CD4-positive, alpha-beta T cell (primary cell): ENCODE results near the gene DPH1. TPM values are rescaled to one million over a fixed set of nuclear protein-coding genes. Genes with fewer than 3 reads are reported as not detected.

Experiments
- ATAC-seq: fragments of 200-7000 bp; cut with Tn5 transposase; one replicate; pipeline ENCODE4 v1.10.0; 2022; ENCODE audit warnings: mild to moderate bottlenecking; ENCODE audit not compliant: poor library complexity
- CTCF ChIA-PET: fragments of 350-600 bp; sonication (Branson Sonifier 250); formaldehyde crosslinking; loops from one replicate; lab custom pipeline; 2021; ENCODE audit warnings: antibody characterized with exemption, inconsistent platforms; lab: Charles Lee
- POLR2A ChIA-PET: fragments of 350-600 bp; sonication (Branson Sonifier 250); formaldehyde crosslinking; loops from one replicate; lab custom pipeline; 2021; ENCODE audit warnings: antibody characterized with exemption, inconsistent platforms; lab: Charles Lee
- DNase-seq, 14 experiments: peaks; one replicate each; pipeline ENCODE4 v3.0.0-alpha.2; 2013 to 2020; ENCODE audit warnings: mixed read lengths in 2 of 14
- H3K27ac ChIP-seq, 2 donors: one replicate each; pipeline versions ENCODE4 v1.5.1 to v1.7.0; 2013; ENCODE audit warnings: low read length in 2 of 2, low read depth in 1 of 2, mild to moderate bottlenecking in 1 of 2
- H3K27me3 ChIP-seq, 2 experiments: 1 replicate in 1 of 2; 2 replicates in 1 of 2; pipeline versions ENCODE4 v1.6.1 to v1.7.0; 2013; ENCODE audit warnings: low read length in 2 of 2, control low read depth in 1 of 2, mild to moderate bottlenecking in 1 of 2, moderate library complexity in 1 of 2; ENCODE audit not compliant: insufficient read depth in 2 of 2, control insufficient read depth in 1 of 2
- H3K36me3 ChIP-seq: one replicate; pipeline ENCODE4 v1.6.1; 2013; ENCODE audit warnings: low read length, control low read depth; ENCODE audit not compliant: insufficient read depth
- H3K4me1 ChIP-seq: one replicate; pipeline ENCODE4 v1.6.1; 2013; ENCODE audit warnings: low read length, control low read depth; ENCODE audit not compliant: insufficient read depth
- H3K4me3 ChIP-seq: one replicate; pipeline ENCODE4 v1.5.1; 2013; ENCODE audit warnings: mild to moderate bottlenecking, low read length, moderate library complexity
- H3K9me3 ChIP-seq, 2 experiments: 1 replicate in 1 of 2; 2 replicates in 1 of 2; pipeline versions ENCODE4 v1.6.1 to v1.7.0; 2013; ENCODE audit warnings: low read length in 2 of 2, mild to moderate bottlenecking in 2 of 2, control low read depth in 1 of 2, moderate library complexity in 1 of 2; ENCODE audit not compliant: control insufficient read depth in 1 of 2, insufficient read depth in 1 of 2
- H3K27ac Mint-ChIP-seq: one replicate; pipeline ENCODE4 v1.8.0; 2020; ENCODE audit warnings: mixed read lengths
- H3K27me3 Mint-ChIP-seq: one replicate; pipeline ENCODE4 v1.8.0; 2021; ENCODE audit warnings: mixed read lengths
- H3K36me3 Mint-ChIP-seq: one replicate; pipeline ENCODE4 v1.8.0; 2021; ENCODE audit warnings: low read depth, mixed read lengths
- H3K4me1 Mint-ChIP-seq: one replicate; pipeline ENCODE4 v1.8.0; 2021; ENCODE audit warnings: low read depth, mixed read lengths
- H3K4me3 Mint-ChIP-seq: one replicate; pipeline ENCODE4 v1.8.0; 2020; ENCODE audit warnings: mild to moderate bottlenecking, mixed read lengths
- H3K9me3 Mint-ChIP-seq: one replicate; pipeline ENCODE4 v1.8.0; 2020; ENCODE audit warnings: mixed read lengths
- CTCF ChIP-seq: fragments of 200-600 bp; IDR thresholded peaks from one replicate; pipeline ENCODE4 v1.8.0; 2022; ENCODE audit warnings: antibody characterized with exemption, mild to moderate bottlenecking
- intact Hi-C, 2 experiments: fragments of 100-400 bp; cut with DNase I in 1 of 2; cut with micrococcal nuclease in 1 of 2; formaldehyde crosslinking; loops; one replicate each; pipeline versions ENCODE4 v1.15.1 to v1.9.0; 2023 to 2025; cut with DNase I, micrococcal nuclease
- total RNA-seq, 174 experiments: library from RNA in 2 of 174; stranded (reverse) in 2 of 174; gene quantifications; one replicate each; pipeline ENCODE4 v1.2.3 and lab custom pipeline; 2021 to 2026

The DPH1 gene
- total RNA-seq, 2 experiments from 2014 or later: 96.4 to 101 TPM

GRCh38 chr17:2061441-2061958 is 31.5 kb downstream of the DPH1 start:
- no peak overlapping the region for H3K27ac Mint-ChIP-seq
- peaks cover 43% of the 10 kb centered on the region for H3K27me3 Mint-ChIP-seq
- intact Hi-C loops: no loop called here
- no peak overlapping the region for H3K4me3 ChIP-seq
- H3K36me3 Mint-ChIP-seq: peaks cover 65% of the 10 kb centered on the region
- no peak for TF ChIP-seq CTCF
- peaks cover 0 to 6% of the 10 kb centered on the region in 2 experiments for H3K9me3 ChIP-seq
- no peaks in the 10 kb centered on the region for H3K9me3 Mint-ChIP-seq
- peak in 1 of 14 experiments; percentile 26 for DNase-seq
- peaks cover 51% of the 10 kb centered on the region for H3K36me3 ChIP-seq
- no peak overlapping the region for H3K4me3 Mint-ChIP-seq
- no peak overlapping the region for H3K27ac ChIP-seq
- ChIA-PET CTCF (no interaction called here), POLR2A (no interaction called here)
- H3K27me3 ChIP-seq: peaks cover 4 to 6% of the 10 kb centered on the region in 2 experiments
- no peak for ATAC-seq
- H3K4me1 Mint-ChIP-seq: peaks cover 17% of the 10 kb centered on the region
- H3K4me1 ChIP-seq: peaks cover 43% of the 10 kb centered on the region

GRCh38 chr17:2062571-2063183 is 32.7 kb downstream of the DPH1 start:
- no peak overlapping the region for H3K27ac ChIP-seq
- intact Hi-C loops: no loop called here
- Mint-ChIP-seq H3K27me3 (peaks cover 43% of the 10 kb centered on the region), H3K9me3 (no peaks in the 10 kb centered on the region), H3K36me3 (peaks cover 76% of the 10 kb centered on the region), H3K4me1 (peaks cover 14% of the 10 kb centered on the region), H3K4me3 (no peak overlapping the region), H3K27ac (no peak overlapping the region)
- ChIA-PET POLR2A (no interaction called here), CTCF (interaction anchor here (1.3 to 1.5 kb wide), 2 partner anchors 8 to 182 kb away, joined by 3 read pairs; partner anchors contain the start of gene HIC1)
- peaks cover 63% of the 10 kb centered on the region for H3K36me3 ChIP-seq
- ATAC-seq (no peak), DNase-seq (no peak)
- H3K9me3 ChIP-seq: peaks cover 0 to 6% of the 10 kb centered on the region in 2 experiments
- H3K27me3 ChIP-seq: peaks cover 4 to 6% of the 10 kb centered on the region in 2 experiments
- TF ChIP-seq CTCF: no peak
- peaks cover 44% of the 10 kb centered on the region for H3K4me1 ChIP-seq
- H3K4me3 ChIP-seq: no peak overlapping the region

GRCh38 chr17:2063261-2064146 is 33.6 kb downstream of the DPH1 start:
- Mint-ChIP-seq H3K9me3 (no peaks in the 10 kb centered on the region), H3K4me3 (no peak overlapping the region), H3K4me1 (peaks cover 14% of the 10 kb centered on the region), H3K36me3 (peaks cover 84% of the 10 kb centered on the region), H3K27me3 (peaks cover 43% of the 10 kb centered on the region), H3K27ac (no peak overlapping the region)
- CTCF ChIA-PET: interaction anchor here (1.3 to 1.5 kb wide), 3 partner anchors 9 to 181 kb away, joined by 3 to 4 read pairs (median 3); partner anchors contain the start of gene HIC1
- intact Hi-C loops: no loop called here
- no peak overlapping the region for H3K4me3 ChIP-seq
- H3K9me3 ChIP-seq: no peaks in the 10 kb centered on the region
- ATAC-seq (no peak), DNase-seq (no peak)
- no peak overlapping the region for H3K27ac ChIP-seq
- peaks cover 44% of the 10 kb centered on the region for H3K4me1 ChIP-seq
- POLR2A ChIA-PET: no interaction called here
- H3K27me3 ChIP-seq: peaks cover 0 to 2% of the 10 kb centered on the region in 2 experiments
- H3K36me3 ChIP-seq: peaks cover 71% of the 10 kb centered on the region
- no peak for TF ChIP-seq CTCF
